K562 (cell line): ENCODE data around the gene IGFBPL1. TPM values are rescaled to one million over a fixed set of nuclear protein-coding genes. Genes with fewer than 3 reads are reported as not detected.

Experiments used
- ATAC-seq: fragments of 200-7000 bp; cut with Tn5 transposase; 3 replicates; pipeline ENCODE4 v1.9.1; 2020; ENCODE audit warnings: moderate library complexity
- BruUV-seq: library from RNA; stranded (reverse); fragments of 400-500 nt; replicated peaks from 2 replicates; lab custom pipeline; 2021; lab: Mats Ljungman, UMichigan
- CTCF ChIA-PET: fragments of 300-600 bp; formaldehyde crosslinking; extraction: SDS; loops from one replicate; lab custom pipeline; 2021; ENCODE audit warnings: low intra/inter-chr PET ratio; lab: Yijun Ruan, JAX
- POLR2A ChIA-PET: fragments of 300-600, 350-650 bp; sonication (Branson Sonifier 250); formaldehyde crosslinking; extraction: SDS; loops from one replicate; lab custom pipeline; 2021; ENCODE audit warnings: antibody characterized with exemption, inconsistent platforms; lab: Yijun Ruan, JAX
- DNase-seq, 4 experiments: peaks; one replicate each; pipeline versions ENCODE4 v3.0.0 to v3.0.0-alpha.2; 2011 to 2018; ENCODE audit warnings: low spot score in 3 of 4, mixed read lengths in 3 of 4; ENCODE audit errors: extremely low read depth in 1 of 4
- FAIRE-seq: peaks from 2 replicates; lab custom pipeline; 2011; peaks lifted over from hg19 to GRCh38; lab: Jason Lieb, UNC
- H2AFZ ChIP-seq: 2 replicates; pipeline ENCODE4 v1.6.0; 2011; ENCODE audit warnings: low read depth, low read length, control low read depth, inconsistent platforms
- H3K27ac ChIP-seq: fragments of 200-600 bp; 3 replicates; pipeline ENCODE4 v1.8.0; 2011; ENCODE audit warnings: low read depth, mild to moderate bottlenecking, control low read depth, inconsistent platforms, low read length, moderate library complexity, mixed read lengths; ENCODE audit errors: extremely low read depth
- H3K27me3 ChIP-seq, 2 experiments: fragments of 300-600 bp in 1 of 2; 2 replicates in 1 of 2; 3 replicates in 1 of 2; pipeline versions ENCODE4 v1.6.0 to v1.8.0; 2011; ENCODE audit warnings: inconsistent platforms in 2 of 2, low read length in 2 of 2, mild to moderate bottlenecking in 1 of 2, mixed read lengths in 1 of 2, moderate library complexity in 1 of 2; ENCODE audit not compliant: control insufficient read depth in 2 of 2, insufficient read depth in 2 of 2
- H3K36me3 ChIP-seq: fragments of 300-600 bp; 3 replicates; pipeline ENCODE4 v1.8.0; 2011; ENCODE audit warnings: mild to moderate bottlenecking, low read length, inconsistent platforms; ENCODE audit not compliant: control insufficient read depth, insufficient read depth
- H3K4me1 ChIP-seq, 2 experiments: fragments of 200-600 bp in 1 of 2; replicated peaks in 1 of 2; 2 replicates in 1 of 2; 3 replicates in 1 of 2; pipeline versions ENCODE4 v1.5.1 to v1.8.0; 2011; ENCODE audit warnings: inconsistent platforms in 2 of 2, low read length in 2 of 2, mild to moderate bottlenecking in 1 of 2, mixed read lengths in 1 of 2, moderate library complexity in 1 of 2; ENCODE audit not compliant: control insufficient read depth in 2 of 2, insufficient read depth in 2 of 2
- H3K4me2 ChIP-seq: 2 replicates; pipeline ENCODE4 v1.6.1; 2011; ENCODE audit warnings: low read length, control low read depth, inconsistent platforms, mixed read lengths; ENCODE audit not compliant: insufficient read depth
- H3K4me3 ChIP-seq: fragments of 200-600 bp; sonication (generic), shearing (Covaris generic); 2 replicates; pipeline ENCODE4 v1.5.1; 2016; ENCODE audit warnings: control low read depth, inconsistent platforms
- H3K79me2 ChIP-seq: fragments of 200-600 bp; 3 replicates; pipeline ENCODE4 v1.8.0; 2011; ENCODE audit warnings: low read length, inconsistent platforms; ENCODE audit not compliant: control insufficient read depth, insufficient read depth
- H3K9ac ChIP-seq, 2 experiments: 2 replicates each; pipeline versions ENCODE4 v1.6.0 to v1.6.1; 2011; ENCODE audit warnings: low read depth in 2 of 2, low read length in 2 of 2, control low read depth in 1 of 2, inconsistent platforms in 1 of 2, mild to moderate bottlenecking in 1 of 2, mixed read lengths in 1 of 2; ENCODE audit not compliant: insufficient read depth in 1 of 2
- H3K9me1 ChIP-seq: one replicate; pipeline ENCODE4 v1.6.0; 2011; ENCODE audit warnings: inconsistent platforms, mild to moderate bottlenecking, low read length, moderate library complexity; ENCODE audit not compliant: control insufficient read depth, insufficient read depth
- H3K9me3 ChIP-seq: replicated peaks from 2 replicates; pipeline ENCODE4 v1.5.1; 2011; ENCODE audit warnings: low read depth, low read length, inconsistent platforms; ENCODE audit not compliant: control insufficient read depth, insufficient read depth
- H4K20me1 ChIP-seq: replicated peaks from 2 replicates; pipeline ENCODE4 v1.6.1; 2011; ENCODE audit warnings: low read length, inconsistent platforms, mixed read lengths; ENCODE audit not compliant: control insufficient read depth, insufficient read depth
- BRD9 ChIP-seq: fragments of 450-650 bp; IDR thresholded peaks from 2 replicates; pipeline ENCODE4 v1.6.1; 2018; ENCODE audit warnings: low read depth; ENCODE audit not compliant: partially characterized antibody
- CBX8 ChIP-seq: fragments of 200-600 bp; sonication (generic); IDR thresholded peaks from 2 replicates; pipeline ENCODE4 v1.6.1; 2012; ENCODE audit warnings: borderline replicate concordance, mixed run types, low read depth, mild to moderate bottlenecking, moderate library complexity, mixed read lengths, low read length, control low read depth, inconsistent platforms; ENCODE audit not compliant: poor library complexity, severe bottlenecking; ENCODE audit errors: extremely low read depth
- CEBPZ ChIP-seq: fragments of 150-350 bp; IDR thresholded peaks from 2 replicates; pipeline ENCODE4 v1.6.1; 2014; ENCODE audit warnings: low read depth, mild to moderate bottlenecking, low read length, borderline replicate concordance
- CTCF ChIP-seq, 3 experiments: IDR thresholded peaks in 2 of 3; conservative IDR thresholded peaks in 1 of 3; 2 replicates each; pipeline ENCODE4 v1.5.1; 2011 to 2012; ENCODE audit warnings: low read length in 3 of 3, mild to moderate bottlenecking in 3 of 3, control low read depth in 2 of 3, improper control_type of control experiment in 1 of 3, inconsistent platforms in 1 of 3, low read depth in 1 of 3, mixed read lengths in 1 of 3, moderate library complexity in 1 of 3; ENCODE audit not compliant: insufficient read depth in 2 of 3
- ELF1 ChIP-seq: fragments of 200-800 bp; sonication (Bioruptor generic); IDR thresholded peaks from 2 replicates; pipeline ENCODE4 v1.6.1; 2016; ENCODE audit warnings: missing genetic modification characterization, missing compliant biosample characterization
- FOXM1 ChIP-seq, 2 experiments: fragments of 450-650 bp in 1 of 2; sonication (generic) in 1 of 2; formaldehyde crosslinking in 1 of 2; IDR thresholded peaks; 2 replicates each; pipeline versions ENCODE4 v1.6.1 to v1.9.0; 2017 to 2022; ENCODE audit warnings: low read depth in 2 of 2, mild to moderate bottlenecking in 2 of 2, missing genetic modification reagents in 1 of 2, moderate library complexity in 1 of 2
- FOXP1 ChIP-seq: sonication (generic); formaldehyde crosslinking; IDR thresholded peaks from 2 replicates; pipeline ENCODE4 v1.8.0; 2022; ENCODE audit warnings: mild to moderate bottlenecking, missing genetic modification reagents
- HMBOX1 ChIP-seq: sonication (generic); IDR thresholded peaks from 2 replicates; pipeline ENCODE4 v1.6.1; 2016
- L3MBTL2 ChIP-seq: fragments of 450-650 bp; IDR thresholded peaks from 2 replicates; pipeline ENCODE4 v1.6.1; 2016; ENCODE audit warnings: mild to moderate bottlenecking, moderate library complexity
- MAFK ChIP-seq: IDR thresholded peaks from 2 replicates; pipeline ENCODE4 v1.6.1; 2011; ENCODE audit warnings: low read length, improper control_type of control experiment
- PCBP2 ChIP-seq: fragments of 200-400 bp; formaldehyde crosslinking; IDR thresholded peaks from 2 replicates; pipeline ENCODE4 v1.6.1; 2018; ENCODE audit warnings: low read length, low read depth, mild to moderate bottlenecking, moderate library complexity; ENCODE audit not compliant: poor library complexity, severe bottlenecking
- PHF21A ChIP-seq: fragments of 450-650 bp; IDR thresholded peaks from 2 replicates; pipeline ENCODE4 v1.6.1; 2017; ENCODE audit warnings: low read depth, borderline replicate concordance
- RBM17 ChIP-seq: fragments of 200-400 bp; formaldehyde crosslinking; IDR thresholded peaks from 2 replicates; pipeline ENCODE4 v1.6.1; 2017; ENCODE audit warnings: low read depth, mild to moderate bottlenecking, low read length, borderline replicate concordance
- ZNF75A ChIP-seq: fragments of 450-650 bp; formaldehyde crosslinking; IDR thresholded peaks from 2 replicates; pipeline ENCODE4 v1.4.0; 2020; ENCODE audit warnings: mild to moderate bottlenecking
- WGBS: fragments of 100-300 bp; shearing (Covaris generic); methylation state at CpG from one replicate; pipeline ENCODE4 v1.1.6; 2016; ENCODE audit warnings: low coverage, mixed read lengths; ENCODE audit not compliant: insufficient coverage; ENCODE audit errors: missing lambda C conversion rate; 5-methylcytosine and 5-hydroxymethylcytosine counted together
- in situ Hi-C: fragments of 300-500 bp; cut with MboI; formaldehyde crosslinking; loops from 4 replicates; pipeline ENCODE4 v1.15.0; 2018; ENCODE audit warnings: inconsistent platforms, mixed read lengths
- intact Hi-C: fragments of 100-400 bp; cut with micrococcal nuclease; formaldehyde crosslinking; loops from 2 replicates; pipeline ENCODE4 v1.14.2; 2022
- polyA plus RNA-seq, 8 experiments: library from polyadenylated mRNA; depleted of rRNA in 4 of 8; stranded (reverse) in 5 of 8; unstranded in 3 of 8; fragments of >200 nt; fragmentation: Nextera tagmentation in 2 of 8; fragmentation: Illumina TruSeq in 1 of 8; extraction: Ambion mirVana in 2 of 8; extraction: Trizol in 1 of 8; gene quantifications; 2 replicates each; pipeline versions ENCODE4 v1.2.1 to v1.2.3, GENCODE V29; 2011 to 2014; ENCODE audit warnings: inconsistent platforms in 1 of 8, missing spikeins in 1 of 8
- total RNA-seq, 7 experiments: library from RNA; depleted of rRNA in 6 of 7; stranded (reverse); fragments of >200 nt in 6 of 7; fragmentation: Illumina TruSeq in 2 of 7; extraction: Trizol in 2 of 7; gene quantifications; 2 replicates each; pipeline versions ENCODE4 v1.2.1 to v1.2.3, GENCODE V29; 2011 to 2021; ENCODE audit warnings: low replicate concordance in 1 of 7

Gene IGFBPL1
- total and polyA plus RNA-seq, 9 of the 15 experiments (the other 6 are each of a cell fraction or from before 2014, with no cell fraction given) = not detected

GRCh38 chr9:38432922-38433510, 8.8 kb upstream of the IGFBPL1 start (continued):
- peak; percentile 45 to 60 (median 59); a peak in 5 of 6 replicates for TF ChIP-seq CTCF (IDR thresholded peaks at IDR 0.05 in 2 of 3, conservative IDR thresholded peaks at IDR 0.05 in 1 of 3; ENCODE audit: insufficient read depth in 2 of 3, low read depth in 1 of 3, low read length in 3 of 3)
- no peak for TF ChIP-seq RBM17
- no peak for TF ChIP-seq PCBP2
- TF ChIP-seq L3MBTL2 = 0 out of 2 replicates have a peak, but pooled peaks have one; percentile 24
- TF ChIP-seq, all 486 proteins: peak for 8

- no peak overlapping the region for H3K9ac ChIP-seq
- no peak overlapping the region for H3K4me3 ChIP-seq
- H3K4me1 ChIP-seq = no peaks in the 10 kb centered on the region
- DNase-seq (no peak), ATAC-seq (no peak), FAIRE-seq (no peak)
- H3K36me3 ChIP-seq = no peaks in the 10 kb centered on the region
- CTCF ChIA-PET = no interaction called here
- BruUV-seq = no TSS peak
- H3K27ac ChIP-seq = no peak overlapping the region
- H3K27me3 ChIP-seq = peaks cover 5 to 11% of the 10 kb centered on the region in 2 experiments; a peak in 3 of 5 replicates
- H3K79me2 ChIP-seq = no peaks in the 10 kb centered on the region
- H3K9me1 ChIP-seq = no peaks in the 10 kb centered on the region
- intact Hi-C loops = no loop called here
- no peaks in the 10 kb centered on the region for H3K9me3 ChIP-seq
- 0% methylated on average over 4 of the region's 4 CpGs for WGBS
- H2AFZ ChIP-seq = no peak overlapping the region
- no peaks in the 10 kb centered on the region for H4K20me1 ChIP-seq
- in situ Hi-C loops = no loop called here
- POLR2A ChIA-PET = no interaction called here
- H3K4me2 ChIP-seq = no peak overlapping the region
- TF ChIP-seq FOXM1 (IDR thresholded peaks at IDR 0.05; ENCODE audit: low read depth) = no peak
- TF ChIP-seq FOXM1 (CRISPR knock-in tag; IDR thresholded peaks at IDR 0.05; ENCODE audit: low read depth) = no peak
- no peak for TF ChIP-seq ELF1 (tag)
- TF ChIP-seq CBX8 = no peak
- no peak for TF ChIP-seq FOXP1 (CRISPR knock-in tag)
- no peak for TF ChIP-seq HMBOX1
- no peak for TF ChIP-seq BRD9
- TF ChIP-seq CEBPZ = no peak
- no peak for TF ChIP-seq ZNF75A (CRISPR knock-in tag)
- no peak for TF ChIP-seq PHF21A
- no peak for TF ChIP-seq MAFK
These were observed 6.9 kb upstream of the IGFBPL1 start for GRCh38 chr9:38431116-38431515.
